ENCODE data around the gene CNTNAP2. TPM values are rescaled to one million over a fixed set of nuclear protein-coding genes. Genes with fewer than 3 reads are reported as not detected.

Gene CNTNAP2
- total RNA-seq, 1 experiment from 2014 or later, result 64.5 TPM

- no peak overlapping the region for H3K4me2 ChIP-seq (ENCODE audit: insufficient read depth, insufficient read length, low read length)
- H3K23ac ChIP-seq (ENCODE audit: insufficient read length, low read depth, low read length), result no peak overlapping the region
- no peak overlapping the region for H3K56ac ChIP-seq (ENCODE audit: insufficient read length, low read depth, low read length)
- no peak overlapping the region for H3K4ac ChIP-seq (ENCODE audit: low read depth, low read length)
- no peak overlapping the region for H3K18ac ChIP-seq (ENCODE audit: insufficient read length, low read depth, low read length)
- no peak overlapping the region for H2AK5ac ChIP-seq (ENCODE audit: insufficient read length, low read length)
- H3K23me2 ChIP-seq (ENCODE audit: insufficient read length, low read depth, low read length, poor library complexity, severe bottlenecking), result no peaks in the 10 kb centered on the region
- Mint-ChIP-seq H3K27ac (peak overlapping the region in 2 of 3 experiments; percentile 89 to 91; a peak in 4 of 7 replicates), H3K9me3 (peaks cover 0 to 5% of the 10 kb centered on the region in 2 experiments; a peak in 3 of 5 replicates), H3K27me3 (ENCODE audit: low read depth) (no peaks in the 10 kb centered on the region), H3K4me3 (no peak overlapping the region), H3K4me1 (peaks cover 9 to 14% of the 10 kb centered on the region in 2 experiments), H3K36me3 (ENCODE audit: insufficient read depth in 1 of 3, low read depth in 3 of 3) (peaks cover 0 to 2% (median 0%) of the 10 kb centered on the region in 3 experiments; a peak in 2 of 7 replicates)
- no peaks in the 10 kb centered on the region for H3K27me3 ChIP-seq (ENCODE audit: insufficient read depth, low read length)
- H2BK120ac ChIP-seq (ENCODE audit: low read depth, low read length, poor library complexity, severe bottlenecking), result no peak overlapping the region
- no peak overlapping the region for H2AFZ ChIP-seq (ENCODE audit: low read length)
- H4K8ac ChIP-seq (replicated peaks; ENCODE audit: insufficient read length, low read depth, low read length), result no peak overlapping the region
- H3K79me1 ChIP-seq (ENCODE audit: insufficient read depth, low read depth, low read length, poor library complexity, severe bottlenecking), result no peaks in the 10 kb centered on the region
- H3K9ac ChIP-seq (ENCODE audit: extremely low read depth, insufficient read length, low read length), result no peak overlapping the region
- H3K14ac ChIP-seq (ENCODE audit: insufficient read depth, low read length), result no peak overlapping the region
- no peak overlapping the region for H4K91ac ChIP-seq (ENCODE audit: insufficient read length, low read depth, low read length)
- no peak overlapping the region for H2BK12ac ChIP-seq (ENCODE audit: insufficient read length, low read depth, low read length)
- no peak overlapping the region for H3T11ph ChIP-seq (ENCODE audit: low read length)
- no peak overlapping the region for H3K27ac ChIP-seq (ENCODE audit: insufficient read length, low read depth, low read length)
- no peak overlapping the region for H2BK15ac ChIP-seq (ENCODE audit: low read depth, low read length)
- H3K9me3 ChIP-seq (ENCODE audit: control insufficient read depth, low read depth, low read length), result no peaks in the 10 kb centered on the region
- H2BK20ac ChIP-seq (ENCODE audit: low read depth, low read length, poor library complexity, severe bottlenecking), result no peak overlapping the region
- no peaks in the 10 kb centered on the region for H4K20me1 ChIP-seq (ENCODE audit: control insufficient read depth, insufficient read depth, insufficient read length)
- no peaks in the 10 kb centered on the region for H3K79me2 ChIP-seq (ENCODE audit: insufficient read depth, low read length)
- H3K4me1 ChIP-seq (ENCODE audit: insufficient read depth, low read length), result no peaks in the 10 kb centered on the region
- WGBS (ENCODE audit: extremely low coverage, insufficient read length, low lambda C conversion rate), result no CpG with 5 or more reads among the region's 4 CpGs
- H2BK5ac ChIP-seq (ENCODE audit: insufficient read length, low read length), result no peak overlapping the region
- no peak overlapping the region for H4K5ac ChIP-seq (ENCODE audit: insufficient read length, low read depth, low read length)
- TF ChIP-seq, protein P1, sequence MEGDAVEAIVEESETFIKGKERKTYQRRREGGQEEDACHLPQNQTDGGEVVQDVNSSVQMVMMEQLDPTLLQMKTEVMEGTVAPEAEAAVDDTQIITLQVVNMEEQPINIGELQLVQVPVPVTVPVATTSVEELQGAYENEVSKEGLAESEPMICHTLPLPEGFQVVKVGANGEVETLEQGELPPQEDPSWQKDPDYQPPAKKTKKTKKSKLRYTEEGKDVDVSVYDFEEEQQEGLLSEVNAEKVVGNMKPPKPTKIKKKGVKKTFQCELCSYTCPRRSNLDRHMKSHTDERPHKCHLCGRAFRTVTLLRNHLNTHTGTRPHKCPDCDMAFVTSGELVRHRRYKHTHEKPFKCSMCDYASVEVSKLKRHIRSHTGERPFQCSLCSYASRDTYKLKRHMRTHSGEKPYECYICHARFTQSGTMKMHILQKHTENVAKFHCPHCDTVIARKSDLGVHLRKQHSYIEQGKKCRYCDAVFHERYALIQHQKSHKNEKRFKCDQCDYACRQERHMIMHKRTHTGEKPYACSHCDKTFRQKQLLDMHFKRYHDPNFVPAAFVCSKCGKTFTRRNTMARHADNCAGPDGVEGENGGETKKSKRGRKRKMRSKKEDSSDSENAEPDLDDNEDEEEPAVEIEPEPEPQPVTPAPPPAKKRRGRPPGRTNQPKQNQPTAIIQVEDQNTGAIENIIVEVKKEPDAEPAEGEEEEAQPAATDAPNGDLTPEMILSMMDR (conservative IDR thresholded peaks at IDR 0.05), result no peak
- no peak for DNase-seq
Observed at GRCh38 chr7:147564786-147565476, 1448.3 kb downstream of the CNTNAP2 start.
